Stomach smooth muscle (tissue), 2 donors: ENCODE data around the gene KIF25.
"Not testable (repeated sequence)": the region's sequence is repeated elsewhere in the genome, so short reads cannot be mapped to it uniquely, and the experiment has no call there.

Experiments used
- H3K27ac ChIP-seq: one replicate; pipeline ENCODE4 v1.7.0; 2013; ENCODE audit warnings: mild to moderate bottlenecking, low read length, inconsistent platforms
- H3K27me3 ChIP-seq, 2 donors: one replicate each; pipeline ENCODE4 v1.7.0; 2013; ENCODE audit warnings: low read length in 2 of 2; ENCODE audit not compliant: insufficient read depth in 2 of 2, control insufficient read depth in 1 of 2
- H3K36me3 ChIP-seq, 2 donors: one replicate each; pipeline ENCODE4 v1.7.0; 2013; ENCODE audit warnings: low read length in 2 of 2; ENCODE audit not compliant: control insufficient read depth in 2 of 2, insufficient read depth in 2 of 2
- H3K4me1 ChIP-seq: one replicate; pipeline ENCODE4 v1.7.0; 2013; ENCODE audit warnings: low read length; ENCODE audit not compliant: control insufficient read depth, insufficient read depth
- H3K4me3 ChIP-seq, 2 donors: one replicate each; pipeline ENCODE4 v1.7.0; 2013; ENCODE audit warnings: low read length in 2 of 2
- H3K9ac ChIP-seq, 2 donors: one replicate each; pipeline ENCODE4 v1.7.0; 2013; ENCODE audit warnings: low read length in 2 of 2, mild to moderate bottlenecking in 1 of 2
- H3K9me3 ChIP-seq, 2 donors: one replicate each; pipeline ENCODE4 v1.7.0; 2013; ENCODE audit warnings: low read length in 2 of 2; ENCODE audit not compliant: control insufficient read depth in 2 of 2
- donor health status: healthy.
- donor health status: Pancreatic carcinoma.

Gene KIF25

GRCh38 chr6:167974640-167975344 lies 22.7 kb upstream of the KIF25 start:
- Histone ChIP-seq H3K4me3 (no peak overlapping the region), H3K36me3 (peaks cover 0 to 2% of the 10 kb centered on the region in 2 donors), H3K9me3 (no peaks in the 10 kb centered on the region), H3K27me3 (no peaks in the 10 kb centered on the region), H3K9ac (no peak overlapping the region), H3K4me1 (no peaks in the 10 kb centered on the region), H3K27ac (no peak overlapping the region)

- no peak overlapping the region for H3K9ac ChIP-seq
- no peaks in the 10 kb centered on the region for H3K27me3 ChIP-seq
- H3K27ac ChIP-seq: no peak overlapping the region
- no peaks in the 10 kb centered on the region for H3K4me1 ChIP-seq
- H3K9me3 ChIP-seq: no peaks in the 10 kb centered on the region
- H3K4me3 ChIP-seq: no peak overlapping the region
- peaks cover 0 to 2% of the 10 kb centered on the region in 2 donors for H3K36me3 ChIP-seq
Observed at GRCh38 chr6:167975458-167975857, 22.0 kb upstream of the KIF25 start.

DNA sequence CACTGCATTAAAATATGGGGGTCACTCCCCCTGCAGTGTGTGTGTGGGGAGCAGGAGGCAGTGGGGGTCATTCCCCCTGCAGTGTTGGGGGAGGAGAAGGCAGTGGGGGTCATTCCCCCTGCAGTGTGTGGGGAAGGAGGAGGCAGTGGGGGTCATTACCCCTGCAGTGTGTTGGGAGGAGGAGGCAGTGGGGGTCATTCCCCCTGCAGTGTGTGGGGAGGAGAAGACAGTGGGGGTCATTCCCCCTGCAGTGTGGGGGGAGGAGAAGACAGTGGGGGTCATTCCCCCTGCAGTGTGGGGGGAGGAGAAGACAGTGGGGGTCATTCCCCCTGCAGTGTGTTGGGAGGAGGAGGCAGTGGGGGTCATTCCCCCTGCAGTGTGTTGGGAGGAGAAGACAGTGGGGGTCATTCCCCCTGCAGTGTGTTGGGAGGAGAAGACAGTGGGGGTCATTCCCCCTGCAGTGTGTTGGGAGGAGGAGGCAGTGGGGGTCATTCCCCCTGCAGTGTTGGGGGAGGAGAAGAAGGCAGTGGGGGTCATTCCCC lies 21.3 kb upstream of the KIF25 start:
- not testable (repeated sequence) for H3K4me3 ChIP-seq, H3K27me3 ChIP-seq, H3K9ac ChIP-seq, H3K4me1 ChIP-seq, H3K36me3 ChIP-seq, H3K9me3 ChIP-seq, H3K27ac ChIP-seq

- H3K27ac ChIP-seq: no peak overlapping the region
- no peaks in the 10 kb centered on the region for H3K27me3 ChIP-seq
- no peak overlapping the region for H3K9ac ChIP-seq
- no peak overlapping the region for H3K4me3 ChIP-seq
- H3K4me1 ChIP-seq: no peaks in the 10 kb centered on the region
- H3K9me3 ChIP-seq: no peaks in the 10 kb centered on the region
- H3K36me3 ChIP-seq: peaks cover 0 to 2% of the 10 kb centered on the region in 2 donors
Observed at GRCh38 chr6:167976708-167977107, 20.8 kb upstream of the KIF25 start.

- Histone ChIP-seq H3K27me3 (no peaks in the 10 kb centered on the region), H3K4me3 (no peak overlapping the region), H3K36me3 (no peaks in the 10 kb centered on the region), H3K27ac (no peak overlapping the region), H3K9me3 (no peaks in the 10 kb centered on the region), H3K9ac (no peak overlapping the region), H3K4me1 (no peaks in the 10 kb centered on the region)
Observed at GRCh38 chr6:167977717-167978467, 19.6 kb upstream of the KIF25 start.

GRCh38 chr6:167978607-167979006 lies 18.9 kb upstream of the KIF25 start:
- Histone ChIP-seq H3K27me3 (no peaks in the 10 kb centered on the region), H3K9me3 (no peaks in the 10 kb centered on the region), H3K9ac (no peak overlapping the region), H3K4me3 (no peak overlapping the region), H3K4me1 (no peaks in the 10 kb centered on the region), H3K36me3 (no peaks in the 10 kb centered on the region), H3K27ac (no peak overlapping the region)

DNA sequence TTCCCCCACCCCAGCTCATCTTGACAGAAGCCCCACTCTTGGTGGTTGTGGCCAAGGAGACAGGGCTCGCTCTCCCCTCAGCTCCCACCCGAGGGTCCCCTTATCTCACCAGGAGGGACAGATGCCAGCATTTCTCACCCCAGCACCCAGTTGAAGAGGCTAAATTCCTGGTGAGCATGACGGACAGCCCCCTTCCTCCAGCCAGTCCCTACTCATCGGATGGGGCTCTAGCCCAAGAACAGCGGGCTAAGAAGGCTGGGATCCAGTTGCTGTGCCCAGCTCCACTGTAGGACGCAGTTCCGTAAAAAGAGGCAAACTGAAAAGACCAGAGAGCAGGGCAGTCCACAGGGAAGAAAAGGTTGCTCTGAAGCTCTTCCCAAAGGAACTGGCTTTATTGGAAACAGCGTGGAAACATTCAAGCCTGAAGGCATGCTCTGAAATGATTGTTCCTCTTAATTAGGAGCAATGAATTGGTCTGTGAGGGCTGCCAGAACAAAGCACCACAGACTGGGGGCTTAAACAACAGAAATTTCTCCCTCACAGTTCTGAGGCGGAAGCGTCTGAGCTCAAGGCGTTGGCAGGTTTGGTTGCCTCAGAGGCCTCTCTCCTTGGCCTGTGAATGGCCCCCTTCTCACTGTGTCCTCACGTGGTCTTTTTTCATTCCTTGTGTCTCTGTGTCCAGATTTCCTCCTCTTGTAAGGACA lies 17.9 kb upstream of the KIF25 start:
- no peaks in the 10 kb centered on the region for H3K27me3 ChIP-seq
- no peak overlapping the region for H3K4me3 ChIP-seq
- H3K9me3 ChIP-seq: peaks cover 0 to 6% of the 10 kb centered on the region in 2 donors
- no peak overlapping the region for H3K27ac ChIP-seq
- H3K4me1 ChIP-seq: no peaks in the 10 kb centered on the region
- H3K9ac ChIP-seq: no peak overlapping the region
- H3K36me3 ChIP-seq: no peaks in the 10 kb centered on the region

DNA sequence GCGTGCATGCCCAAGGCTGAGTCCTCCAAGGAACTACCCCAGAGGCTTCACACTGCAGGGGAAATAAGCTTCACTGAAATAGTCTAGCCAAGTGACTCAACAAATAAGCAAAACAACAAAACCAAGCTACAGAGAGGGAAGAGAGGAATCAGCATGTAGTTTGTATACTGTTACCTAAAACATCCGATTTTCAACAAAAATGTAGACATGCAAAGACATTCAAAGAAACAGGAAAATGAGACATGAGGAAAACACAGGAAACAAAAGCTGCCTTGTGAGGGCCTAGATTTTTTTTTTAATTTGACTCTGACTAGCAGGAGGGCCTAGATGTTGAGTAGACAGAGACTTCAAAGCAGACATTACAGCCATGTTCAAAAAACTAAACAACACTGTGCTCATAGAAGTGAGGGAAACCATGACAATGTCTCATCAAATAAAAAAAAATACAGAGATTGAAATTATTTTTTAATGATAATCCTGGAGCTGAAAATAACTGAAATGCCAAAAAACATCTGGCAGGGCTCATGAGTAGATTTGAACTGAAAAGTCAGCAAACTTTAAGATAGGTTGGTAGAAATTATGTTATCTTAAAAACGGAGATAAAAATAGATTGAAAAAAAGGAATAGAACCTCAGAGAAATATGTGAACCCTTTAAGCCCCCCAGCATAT lies 16.4 kb upstream of the KIF25 start:
- H3K9me3 ChIP-seq: peaks cover 0 to 7% of the 10 kb centered on the region in 2 donors

DNA sequence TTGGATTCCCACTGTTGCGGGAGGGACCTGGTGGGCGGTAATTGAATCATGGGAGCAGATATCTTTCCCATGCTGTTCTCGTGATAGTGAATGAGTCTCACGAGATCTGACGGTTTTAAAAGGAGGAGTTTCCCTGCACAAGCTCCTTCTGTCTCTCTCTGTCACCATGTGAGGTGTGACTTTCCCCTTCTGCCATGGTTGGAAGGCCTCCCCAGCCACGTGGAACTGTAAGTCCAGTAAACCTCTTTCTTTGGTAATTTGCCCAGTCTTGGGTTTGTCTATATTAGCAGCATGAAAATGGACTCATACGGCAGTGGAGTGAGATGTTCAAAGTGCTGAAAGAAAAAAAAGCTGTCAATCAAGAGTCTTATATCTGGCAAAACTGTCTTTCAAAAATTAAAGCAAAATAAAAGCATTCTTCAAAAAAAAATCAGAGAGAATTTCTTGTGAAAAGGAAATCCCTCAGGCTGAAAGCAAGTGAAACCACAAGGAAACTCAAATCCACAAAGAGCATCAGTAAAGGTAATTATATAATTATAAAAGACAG lies 15.5 kb upstream of the KIF25 start:
- no peaks in the 10 kb centered on the region for H3K27me3 ChIP-seq
- H3K36me3 ChIP-seq: no peaks in the 10 kb centered on the region
- no peak overlapping the region for H3K27ac ChIP-seq
- H3K4me1 ChIP-seq: no peaks in the 10 kb centered on the region
- H3K9me3 ChIP-seq: peaks cover 0 to 7% of the 10 kb centered on the region in 2 donors
- no peak overlapping the region for H3K4me3 ChIP-seq
- H3K9ac ChIP-seq: no peak overlapping the region

More for the DNA sequence above, 16.4 kb upstream of the KIF25 start:
- H3K4me1 ChIP-seq: no peaks in the 10 kb centered on the region
- H3K36me3 ChIP-seq: no peaks in the 10 kb centered on the region
- H3K9ac ChIP-seq: no peak overlapping the region
- no peak overlapping the region for H3K4me3 ChIP-seq
- H3K27ac ChIP-seq: no peak overlapping the region
- no peaks in the 10 kb centered on the region for H3K27me3 ChIP-seq

GRCh38 chr6:167984144-167984719 lies 13.2 kb upstream of the KIF25 start:
- no peak overlapping the region for H3K9ac ChIP-seq
- H3K9me3 ChIP-seq: peaks cover 0 to 7% of the 10 kb centered on the region in 2 donors
- no peaks in the 10 kb centered on the region for H3K4me1 ChIP-seq
- no peak overlapping the region for H3K4me3 ChIP-seq
- H3K36me3 ChIP-seq: no peaks in the 10 kb centered on the region
- H3K27me3 ChIP-seq: no peaks in the 10 kb centered on the region
- H3K27ac ChIP-seq: no peak overlapping the region
